Heart left ventricle (tissue), 13 donors: ENCODE measurements around the gene MRPL48.

ENCODE experiments used
- CTCF ChIP-seq, 12 donors: fragments of 200-600 bp; sonication (generic) in 4 of 12; IDR thresholded peaks; one replicate each; pipeline versions ENCODE4 v1.5.0 to v1.8.0; 2018 to 2022; ENCODE audit warnings: antibody characterized with exemption in 12 of 12, mild to moderate bottlenecking in 5 of 12
- POLR2A ChIP-seq, 2 donors: fragments of 450-650 bp; IDR thresholded peaks; one replicate each; pipeline ENCODE4 v1.6.1; 2017; ENCODE audit warnings: antibody characterized with exemption in 2 of 2, mild to moderate bottlenecking in 2 of 2, moderate library complexity in 2 of 2
- donor health status: ischemic (EF 13 %, LVEDD 7.1; RV severe dilation, severe dysfunction).
- donor health status: DM: no; HTN: yes; CAD: no.
- donor health status: DM: no; HTN: no; CAD: no.
- donor health status: ischemic (EF 25% LVEDD 6.9; RV normal size, moderate dysfunction).
- donor health status: ischemic (EF 25% LVEDD 5.7; RV mildly dilated, moderate dysfunction).
- donor health status: ischemic (EF 35%, LVEDD 5.7; RV mildly dilated, moderate dysfunction).
- donor health status: nonischemic (EF 11% LVEDD 7.7; RV severe dilation, severe dysfunction).
- donor health status: DM: yes; HTN: yes; CAD: no.
- donor health status: PGD.
- donor health status: ischemic (EF 29% LVEDD 5.4; RV normal size, mild dysfunction).
- donor health status: nonischemic (EF 23%, LVEDD 6.1; RV moderate dilation, normal function).

- TF ChIP-seq CTCF (IDR thresholded peaks at IDR 0.05) = no peak
- TF ChIP-seq POLR2A (IDR thresholded peaks at IDR 0.05) = no peak
Observed at GRCh38 chr11:73878771-73879170, 91.1 kb downstream of the MRPL48 start.
